ENCODE measurements around the gene RAB36.

The RAB36 gene

DNA sequence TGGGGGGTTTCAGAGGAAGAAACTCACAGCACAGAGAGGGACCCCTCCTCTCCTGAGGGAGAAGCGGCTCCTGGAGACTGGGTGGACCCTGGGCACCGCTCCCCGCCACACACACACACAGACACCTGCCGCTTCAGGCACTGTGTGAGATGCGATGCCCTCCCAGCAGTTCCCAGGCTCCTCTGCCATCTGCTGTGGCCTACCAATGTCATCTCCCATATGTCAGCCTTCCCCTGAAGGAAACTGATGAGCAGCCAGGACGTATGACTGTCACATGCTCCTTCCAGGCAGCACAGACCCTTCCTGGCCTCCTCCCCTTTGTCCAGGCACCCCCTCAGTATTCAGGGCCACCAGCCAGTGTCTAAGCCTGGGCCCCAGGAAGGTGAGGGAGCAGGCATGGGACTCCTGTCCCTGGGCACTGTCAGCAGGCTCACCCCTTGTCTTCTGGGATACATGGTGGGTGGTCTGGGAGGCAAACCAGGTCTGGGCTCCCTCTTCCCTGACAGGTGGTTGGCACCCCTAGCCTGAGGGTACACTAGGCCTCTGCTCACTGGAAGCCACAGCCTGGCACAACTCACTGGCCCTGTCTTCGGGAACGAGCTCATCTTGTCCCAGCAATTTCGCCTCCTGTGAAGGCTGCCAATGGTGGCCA lies 23.2 kb downstream of the RAB36 start:
- TF ChIP-seq SIN3A (IDR thresholded peaks at IDR 0.05; ENCODE audit: borderline replicate concordance, insufficient read depth, low read length), result no peak
- TF ChIP-seq FOXP2 (optimal IDR thresholded peaks at IDR 0.05; ENCODE audit: borderline replicate concordance, extremely low read depth, extremely low read length, insufficient read depth), result no peak
- no peak for TF ChIP-seq REST (IDR thresholded peaks at IDR 0.05; ENCODE audit: insufficient read depth in 1 of 2, low read depth in 2 of 2, low read length in 2 of 2)
- no peak for TF ChIP-seq POLR2AphosphoS5 (IDR thresholded peaks at IDR 0.05; ENCODE audit: low read depth, low read length)
- no peak for TF ChIP-seq TAF1 (IDR thresholded peaks at IDR 0.05; ENCODE audit: borderline replicate concordance, insufficient read depth, low read length)

DNA sequence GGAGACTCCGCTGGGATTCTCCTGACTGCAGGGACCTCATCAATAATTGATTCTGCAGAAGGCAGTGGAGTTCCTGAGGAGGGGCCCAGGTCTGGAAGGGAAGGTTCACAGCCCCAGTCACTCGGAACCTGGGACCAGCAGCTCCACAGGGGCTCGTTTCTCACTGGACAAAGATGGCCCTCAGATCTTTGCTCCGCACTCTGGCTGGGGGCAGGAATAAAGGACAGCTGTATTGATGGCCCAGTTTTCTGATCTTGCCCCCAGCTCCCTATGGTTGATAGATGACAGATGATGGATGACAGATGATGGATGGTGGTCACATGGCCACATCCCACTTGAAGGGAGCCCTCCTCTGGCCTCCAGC lies 23.7 kb downstream of the RAB36 start:
- TF ChIP-seq FOXP2 (optimal IDR thresholded peaks at IDR 0.05; ENCODE audit: borderline replicate concordance, extremely low read depth, extremely low read length, insufficient read depth) (no peak), REST (IDR thresholded peaks at IDR 0.05; ENCODE audit: insufficient read depth in 1 of 2, low read depth in 2 of 2, low read length in 2 of 2) (no peak), TAF1 (IDR thresholded peaks at IDR 0.05; ENCODE audit: borderline replicate concordance, insufficient read depth, low read length) (no peak), SIN3A (IDR thresholded peaks at IDR 0.05; ENCODE audit: borderline replicate concordance, insufficient read depth, low read length) (no peak), POLR2AphosphoS5 (IDR thresholded peaks at IDR 0.05; ENCODE audit: low read depth, low read length) (no peak)

GRCh38 chr22:23175817-23176644 lies 30.8 kb downstream of the RAB36 start:
- no peak for TF ChIP-seq REST (IDR thresholded peaks at IDR 0.05; ENCODE audit: insufficient read depth in 1 of 2, low read depth in 2 of 2, low read length in 2 of 2)
- TF ChIP-seq SIN3A (IDR thresholded peaks at IDR 0.05; ENCODE audit: borderline replicate concordance, insufficient read depth, low read length), result no peak
- TF ChIP-seq FOXP2 (optimal IDR thresholded peaks at IDR 0.05; ENCODE audit: borderline replicate concordance, extremely low read depth, extremely low read length, insufficient read depth), result no peak
- TF ChIP-seq POLR2AphosphoS5 (IDR thresholded peaks at IDR 0.05; ENCODE audit: low read depth, low read length), result no peak

GRCh38 chr22:23176645-23177027 lies 31.4 kb downstream of the RAB36 start:
- TF ChIP-seq REST (IDR thresholded peaks at IDR 0.05; ENCODE audit: insufficient read depth in 1 of 2, low read depth in 2 of 2, low read length in 2 of 2), result no peak
- no peak for TF ChIP-seq TAF1 (IDR thresholded peaks at IDR 0.05; ENCODE audit: borderline replicate concordance, insufficient read depth, low read length)
- no peak for TF ChIP-seq FOXP2 (optimal IDR thresholded peaks at IDR 0.05; ENCODE audit: borderline replicate concordance, extremely low read depth, extremely low read length, insufficient read depth)
- TF ChIP-seq SIN3A (IDR thresholded peaks at IDR 0.05; ENCODE audit: borderline replicate concordance, insufficient read depth, low read length), result no peak
- TF ChIP-seq POLR2AphosphoS5 (IDR thresholded peaks at IDR 0.05; ENCODE audit: low read depth, low read length), result no peak

Data from PFSK-1 (cell line).